Heart right ventricle (tissue), 16 donors: ENCODE data around the gene NUP210. TPM values are rescaled to one million over a fixed set of nuclear protein-coding genes. Genes with fewer than 3 reads are reported as not detected.

Source experiments
- ATAC-seq, 8 donors: fragments of 200-7000 bp; cut with Tn5 transposase; one replicate each; pipeline ENCODE4 v1.9.1; 2020; ENCODE audit warnings: mild to moderate bottlenecking in 8 of 8, moderate library complexity in 8 of 8, moderate number of reproducible peaks in 1 of 8
- DNase-seq, 2 donors: peaks; one replicate each; pipeline ENCODE4 v3.0.0-alpha.2; 2020
- H3K27ac ChIP-seq, 10 donors: fragments of 200-600 bp; sonication (generic) in 2 of 10; one replicate each; pipeline versions ENCODE4 v1.5.0 to v1.8.0; 2020 to 2022; ENCODE audit warnings: mild to moderate bottlenecking in 3 of 10
- H3K27me3 ChIP-seq, 7 donors: fragments of 200-600 bp; one replicate each; pipeline ENCODE4 v1.8.0; 2021 to 2022; ENCODE audit warnings: mild to moderate bottlenecking in 2 of 7
- H3K36me3 ChIP-seq, 9 donors: fragments of 200-600 bp; sonication (generic) in 1 of 9; one replicate each; pipeline versions ENCODE4 v1.5.0 to v1.8.0; 2020 to 2022; ENCODE audit warnings: mild to moderate bottlenecking in 2 of 9
- H3K4me1 ChIP-seq, 9 donors: fragments of 200-600 bp; sonication (generic) in 1 of 9; one replicate each; pipeline versions ENCODE4 v1.5.0 to v1.8.0; 2020 to 2022; ENCODE audit warnings: mild to moderate bottlenecking in 4 of 9
- H3K4me3 ChIP-seq, 10 donors: fragments of 200-600 bp; sonication (generic) in 2 of 10; one replicate each; pipeline versions ENCODE4 v1.5.0 to v1.8.0; 2020 to 2022; ENCODE audit warnings: mild to moderate bottlenecking in 7 of 10, moderate library complexity in 2 of 10
- H3K9me3 ChIP-seq, 11 donors: fragments of 200-600 bp in 10 of 11; sonication (generic) in 2 of 11; one replicate each; pipeline versions ENCODE4 v1.5.0 to v1.8.0; 2013 to 2022; ENCODE audit warnings: mild to moderate bottlenecking in 2 of 11, control low read depth in 1 of 11, moderate library complexity in 1 of 11
- CTCF ChIP-seq, 9 donors: fragments of 200-600 bp; sonication (generic) in 2 of 9; IDR thresholded peaks; one replicate each; pipeline versions ENCODE4 v1.5.0 to v1.8.0; 2021 to 2022; ENCODE audit warnings: antibody characterized with exemption in 9 of 9, mild to moderate bottlenecking in 5 of 9, moderate library complexity in 1 of 9
- WGBS, 2 donors: extraction: QIAGEN DNeasy Blood & Tissue Kit; methylation state at CpG; one replicate each; pipeline ENCODE4 v1.1.7; 2013; ENCODE audit warnings: inconsistent platforms in 1 of 2; 5-methylcytosine and 5-hydroxymethylcytosine counted together
- intact Hi-C, 10 donors: fragments of 100-400 bp; cut with DNase I; formaldehyde crosslinking; loops; one replicate each; pipeline versions ENCODE4 v1.11.1 to v1.14.2; 2022
- polyA plus RNA-seq, 2 donors: library from polyadenylated mRNA; stranded (reverse); fragments of 200-250 nt; gene quantifications; one replicate each; pipeline ENCODE4 v1.2.3, GENCODE V29; 2013
- total RNA-seq, 10 donors: library from RNA; stranded (reverse); fragmentation: NEBNext Ultra II Directional in 3 of 10; extraction: Animal tissue kit (Norgen Biotek cat#: 25700) in 3 of 10; gene quantifications; one replicate each; pipeline versions ENCODE4 v1.2.1 to v1.2.4, GENCODE V29; 2021 to 2023
- donor health status: Arrhythmogenic right ventricular cardiomyopathy.
- donor health status: ischemic (EF 13 %, LVEDD 7.1; RV severe dilation, severe dysfunction).
- donor health status: healthy with polysubstance abuse.
- donor health status: DM: no; HTN: yes; CAD: no.
- donor health status: DM: no; HTN: no; CAD: no.
- donor health status: ischemic (EF 25% LVEDD 6.9; RV normal size, moderate dysfunction).
- donor health status: ischemic (EF 25% LVEDD 5.7; RV mildly dilated, moderate dysfunction).
- donor health status: healthy.
- donor health status: DM: yes; HTN: yes; CAD: no.
- donor health status: Ischemic cardiomyopathy.
- donor health status: ischemic (EF 35%, LVEDD 5.7; RV mildly dilated, moderate dysfunction).
- donor health status: nonischemic (EF 11% LVEDD 7.7; RV severe dilation, severe dysfunction).
- donor health status: DM: yes; HTN: yes; CAD: no.
- donor health status: PGD.
- donor health status: ischemic (EF 29% LVEDD 5.4; RV normal size, mild dysfunction).
- donor health status: nonischemic (EF 23%, LVEDD 6.1; RV moderate dilation, normal function).

Gene NUP210
- total and polyA plus RNA-seq, 12 donors: 0.84 to 7.2 (median 2.5) TPM

- ATAC-seq (no peak), DNase-seq (no peak)
- H3K27me3 ChIP-seq: no peaks in the 10 kb centered on the region
- intact Hi-C loops: no loop called here
- peaks cover 0 to 25% (median 5%) of the 10 kb centered on the region in 11 donors for H3K9me3 ChIP-seq
- TF ChIP-seq CTCF (IDR thresholded peaks at IDR 0.05): no peak
- no peaks in the 10 kb centered on the region for H3K36me3 ChIP-seq
- 43 to 68% methylated on average over 6 of the region's 6 CpGs for WGBS, 2 donors
- no peak overlapping the region for H3K4me3 ChIP-seq
- no peak overlapping the region for H3K27ac ChIP-seq
- H3K4me1 ChIP-seq: no peaks in the 10 kb centered on the region
Measured at GRCh38 chr3:13403847-13404246, 16.3 kb downstream of the NUP210 start.

DNA sequence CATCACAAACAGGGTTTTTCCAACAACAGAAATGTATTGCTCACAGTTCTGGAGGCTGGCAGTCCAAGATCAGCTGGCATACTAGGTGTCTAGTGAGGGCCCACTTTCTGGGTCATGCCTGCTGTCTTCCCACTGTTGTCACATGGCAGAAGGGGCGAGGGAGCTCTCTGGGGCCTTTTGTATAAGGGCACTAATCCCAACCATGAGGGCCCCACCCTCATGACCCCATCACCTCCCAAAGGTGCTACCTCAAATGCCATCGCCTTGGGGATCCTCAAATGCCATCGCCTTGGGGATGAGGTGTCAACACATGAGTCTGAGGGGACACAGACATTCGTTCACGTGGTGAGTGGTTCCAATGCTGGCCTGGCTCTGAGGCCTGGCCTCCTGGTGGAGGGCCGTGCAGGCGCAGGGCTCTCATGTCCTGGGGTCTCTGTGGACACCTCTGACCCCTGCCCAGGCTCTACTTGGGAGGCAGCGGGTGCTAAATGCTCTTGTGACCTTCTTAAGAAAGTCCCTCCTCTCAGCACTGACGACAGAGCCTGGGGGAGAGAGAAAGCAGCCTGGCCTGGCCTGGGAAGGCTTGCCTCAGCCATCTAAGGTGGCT lies 16.8 kb downstream of the NUP210 start:
- Histone ChIP-seq H3K36me3 (no peaks in the 10 kb centered on the region), H3K4me3 (no peak overlapping the region), H3K27ac (no peak overlapping the region), H3K4me1 (no peaks in the 10 kb centered on the region), H3K27me3 (no peaks in the 10 kb centered on the region), H3K9me3 (peaks cover 0 to 19% (median 5%) of the 10 kb centered on the region in 11 donors)
- no peak for TF ChIP-seq CTCF (IDR thresholded peaks at IDR 0.05)
- 89 to 92% methylated on average over 9 of the region's 9 CpGs for WGBS, 2 donors
- DNase-seq (no peak), ATAC-seq (no peak)
- intact Hi-C loops: no loop called here

DNA sequence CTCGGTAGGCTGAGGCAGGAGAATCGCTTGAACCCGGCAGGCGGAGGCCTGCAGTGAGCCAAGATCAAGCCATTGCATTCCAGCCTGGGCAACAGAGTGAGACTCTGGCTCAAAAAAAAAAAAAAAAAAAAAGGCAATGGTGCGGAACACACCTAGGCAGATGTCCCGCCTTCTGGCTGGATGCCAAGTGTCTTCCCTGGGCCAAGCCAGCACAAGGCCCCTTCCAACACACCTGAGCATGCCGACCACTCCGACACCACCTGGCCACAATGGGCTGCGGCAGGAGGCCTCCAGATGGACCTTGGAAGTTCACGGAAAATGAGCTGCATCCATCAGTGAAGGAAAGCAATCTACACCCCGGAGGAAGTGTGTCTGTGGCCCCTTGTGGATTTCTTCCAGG lies 19.0 kb downstream of the NUP210 start:
- Histone ChIP-seq H3K9me3 (peaks cover 0 to 8% (median 0%) of the 10 kb centered on the region in 11 donors), H3K4me3 (no peak overlapping the region), H3K4me1 (no peaks in the 10 kb centered on the region), H3K27ac (no peak overlapping the region), H3K36me3 (peaks cover 0 to 10% (median 0%) of the 10 kb centered on the region in 9 donors), H3K27me3 (no peaks in the 10 kb centered on the region)
- TF ChIP-seq CTCF (IDR thresholded peaks at IDR 0.05): no peak
- DNase-seq: no peak
- 95% methylated on average over 9 to 11 of the region's 11 CpGs for WGBS, 2 donors
- ATAC-seq: no peak
- intact Hi-C loops: no loop called here

GRCh38 chr3:13400114-13400673 lies 19.9 kb downstream of the NUP210 start:
- 70 to 72% methylated on average over 13 of the region's 13 CpGs for WGBS, 2 donors
- no peak overlapping the region for H3K4me3 ChIP-seq
- H3K36me3 ChIP-seq: peaks cover 0 to 18% (median 0%) of the 10 kb centered on the region in 9 donors
- DNase-seq: no peak
- TF ChIP-seq CTCF (IDR thresholded peaks at IDR 0.05): no peak
- intact Hi-C loops: no loop called here
- no peaks in the 10 kb centered on the region for H3K27me3 ChIP-seq
- H3K27ac ChIP-seq: no peak overlapping the region
- no peak for ATAC-seq
- no peaks in the 10 kb centered on the region for H3K4me1 ChIP-seq
- peaks cover 0 to 8% (median 0%) of the 10 kb centered on the region in 11 donors for H3K9me3 ChIP-seq
